DMS 273 (cell line): ENCODE results near the gene GPR17.
A peak's percentile ranks its signal among the peaks of the same experiment; 100 is the strongest.

Source experiments
- DNase-seq: peaks from one replicate; lab custom pipeline; 2025; ENCODE audit not compliant: unreplicated experiment; lab: John Stamatoyannopoulos, UW

GPR17 gene

GRCh38 chr2:127665267-127665893, 19.4 kb downstream of the GPR17 start:
- DNase-seq, result no peak

GRCh38 chr2:127669056-127669455, 23.1 kb downstream of the GPR17 start:
- DNase-seq, result no peak

- no peak for DNase-seq
Measured at GRCh38 chr2:127670055-127670956, 24.4 kb downstream of the GPR17 start.

GRCh38 chr2:127670957-127671290, 25.0 kb downstream of the GPR17 start:
- DNase-seq, result no peak

GRCh38 chr2:127671557-127672302, 25.8 kb downstream of the GPR17 start:
- DNase-seq, result no peak

GRCh38 chr2:127672341-127673224, 26.6 kb downstream of the GPR17 start:
- no peak for DNase-seq

- no peak for DNase-seq
Measured at GRCh38 chr2:127673291-127674069, 27.5 kb downstream of the GPR17 start.

GRCh38 chr2:127674241-127675209, 28.6 kb downstream of the GPR17 start:
- DNase-seq, result peak; percentile 58

GRCh38 chr2:127675331-127676261, 29.6 kb downstream of the GPR17 start, which contains the start of gene LIMS2:
Gene LIMS2, minus strand, starts transcription at chr2:127675530. Its CDS starts 506 bp downstream, at chr2:127675024.
- DNase-seq, result peak; percentile 63

GRCh38 chr2:127676906-127677305, 31.0 kb downstream of the GPR17 start:
- no peak for DNase-seq

GRCh38 chr2:127678531-127678930, 32.6 kb downstream of the GPR17 start:
- no peak for DNase-seq

- DNase-seq, result no peak
Measured at GRCh38 chr2:127678991-127679390, 33.0 kb downstream of the GPR17 start.

- DNase-seq, result no peak
Measured at GRCh38 chr2:127679680-127680361, 33.9 kb downstream of the GPR17 start.

- no peak for DNase-seq
Measured at GRCh38 chr2:127680706-127681287, 34.8 kb downstream of the GPR17 start.

- peak; percentile 68 for DNase-seq
Measured at GRCh38 chr2:127681288-127681804, 35.4 kb downstream of the GPR17 start.
